Esophagus squamous epithelium (tissue), 5 donors: ENCODE results near the gene BABAM2. TPM values are rescaled to one million over a fixed set of nuclear protein-coding genes. Genes with fewer than 3 reads are reported as not detected.

Experiments used
- DNase-seq: peaks from one replicate; lab custom pipeline; 2025; lab: John Stamatoyannopoulos, UW
- H3K27ac ChIP-seq, 4 donors: fragments of 200-600 bp; sonication (generic); one replicate each; pipeline ENCODE4 v1.5.1; 2016 to 2019; ENCODE audit warnings: mild to moderate bottlenecking in 1 of 4
- H3K27me3 ChIP-seq, 4 donors: fragments of 200-600 bp; sonication (generic); 1 replicate in 3 of 4; 2 replicates in 1 of 4; pipeline versions ENCODE4 v1.5.1 to v1.6.0; 2017 to 2021; ENCODE audit warnings: antibody characterized with exemption in 1 of 4
- H3K36me3 ChIP-seq, 3 donors: fragments of 200-600 bp; sonication (generic); one replicate each; pipeline ENCODE4 v1.5.1; 2016 to 2019
- H3K4me1 ChIP-seq, 3 donors: fragments of 200-600 bp; sonication (generic); one replicate each; pipeline ENCODE4 v1.5.1; 2017 to 2019
- H3K4me3 ChIP-seq, 4 donors: fragments of 200-600 bp; sonication (generic); 1 replicate in 3 of 4; 2 replicates in 1 of 4; pipeline ENCODE4 v1.5.1; 2016 to 2019; ENCODE audit warnings: mild to moderate bottlenecking in 2 of 4, moderate library complexity in 1 of 4
- H3K9me3 ChIP-seq, 3 donors: fragments of 200-600 bp; sonication (generic); one replicate each; pipeline ENCODE4 v1.5.1; 2016 to 2019
- CTCF ChIP-seq, 6 experiments: fragments of 450-650 bp in 4 of 6; fragments of 200-600 bp in 2 of 6; sonication (generic) in 2 of 6; IDR thresholded peaks; one replicate each; pipeline ENCODE4 v1.5.1; 2016 to 2019; ENCODE audit warnings: antibody characterized with exemption in 6 of 6, mild to moderate bottlenecking in 4 of 6, moderate library complexity in 4 of 6
- POLR2A ChIP-seq, 4 donors: fragments of 450-650 bp; IDR thresholded peaks; one replicate each; pipeline ENCODE4 v1.6.1; 2017; ENCODE audit warnings: antibody characterized with exemption in 4 of 4, mild to moderate bottlenecking in 4 of 4, moderate library complexity in 3 of 4
- WGBS, 2 donors: methylation state at CpG; one replicate each; pipeline ENCODE4 v1.1.5; 2018; 5-methylcytosine and 5-hydroxymethylcytosine counted together
- intact Hi-C: fragments of 100-400 bp; cut with DNase I; formaldehyde crosslinking; loops from one replicate; pipeline ENCODE4 v1.15.0; 2022
- total RNA-seq, 4 donors: library from RNA; depleted of rRNA; stranded (reverse); fragments of >200 nt; gene quantifications; one replicate each; pipeline ENCODE4 v1.1.0, GENCODE V29; 2016
- donor health status: DM: yes; HTN: yes; CAD: no.

The BABAM2 gene
- total RNA-seq, 4 donors from 2014 or later: 16.6 to 28.3 (median 24.3) TPM

- H3K36me3 ChIP-seq: no peaks in the 10 kb centered on the region
- no peaks in the 10 kb centered on the region for H3K9me3 ChIP-seq
- H3K27ac ChIP-seq: no peak overlapping the region
- intact Hi-C loops: no loop called here
- 95 to 100% methylated on average over 2 of the region's 2 CpGs for WGBS, 2 donors
- H3K4me3 ChIP-seq: no peak overlapping the region
- TF ChIP-seq CTCF (IDR thresholded peaks at IDR 0.05): no peak
- no peak for TF ChIP-seq POLR2A (IDR thresholded peaks at IDR 0.05)
- no peak for DNase-seq
- no peaks in the 10 kb centered on the region for H3K27me3 ChIP-seq
- peaks cover 0 to under 1% (median 0%) of the 10 kb centered on the region in 3 donors for H3K4me1 ChIP-seq
Measured at GRCh38 chr2:28095622-28096021, 205.1 kb downstream of the BABAM2 start.

GRCh38 chr2:28096421-28096820 lies 205.9 kb downstream of the BABAM2 start:
- no peaks in the 10 kb centered on the region for H3K36me3 ChIP-seq
- no peak overlapping the region for H3K4me3 ChIP-seq
- DNase-seq: no peak
- WGBS, 2 donors: 91 to 95% methylated on average over 2 of the region's 2 CpGs
- intact Hi-C loops: no loop called here
- H3K9me3 ChIP-seq: no peaks in the 10 kb centered on the region
- TF ChIP-seq POLR2A (IDR thresholded peaks at IDR 0.05) (no peak), CTCF (IDR thresholded peaks at IDR 0.05) (no peak)
- H3K4me1 ChIP-seq: peaks cover 0 to 8% (median 0%) of the 10 kb centered on the region in 3 donors
- no peaks in the 10 kb centered on the region for H3K27me3 ChIP-seq
- no peak overlapping the region for H3K27ac ChIP-seq

GRCh38 chr2:28098501-28099225 lies 208.1 kb downstream of the BABAM2 start:
- Histone ChIP-seq H3K9me3 (no peaks in the 10 kb centered on the region), H3K36me3 (no peaks in the 10 kb centered on the region), H3K27ac (no peak overlapping the region), H3K27me3 (no peaks in the 10 kb centered on the region), H3K4me1 (peaks cover 0 to 25% (median 0%) of the 10 kb centered on the region in 3 donors), H3K4me3 (no peak overlapping the region)
- 77 to 84% methylated on average over 4 of the region's 4 CpGs for WGBS, 2 donors
- intact Hi-C loops: no loop called here
- TF ChIP-seq CTCF (IDR thresholded peaks at IDR 0.05): no peak
- no peak for TF ChIP-seq POLR2A (IDR thresholded peaks at IDR 0.05)
- DNase-seq: no peak

GRCh38 chr2:28101123-28101522 lies 210.6 kb downstream of the BABAM2 start:
- H3K4me3 ChIP-seq: no peak overlapping the region
- H3K36me3 ChIP-seq: no peaks in the 10 kb centered on the region
- no peaks in the 10 kb centered on the region for H3K27me3 ChIP-seq
- TF ChIP-seq POLR2A (IDR thresholded peaks at IDR 0.05): no peak
- no peak for TF ChIP-seq CTCF (IDR thresholded peaks at IDR 0.05)
- DNase-seq: no peak
- 43 to 76% methylated on average over 2 of the region's 2 CpGs for WGBS, 2 donors
- intact Hi-C loops: no loop called here
- no peaks in the 10 kb centered on the region for H3K9me3 ChIP-seq
- no peak overlapping the region for H3K27ac ChIP-seq
- peaks cover 0 to 25% (median 0%) of the 10 kb centered on the region in 3 donors for H3K4me1 ChIP-seq

- TF ChIP-seq POLR2A (IDR thresholded peaks at IDR 0.05): no peak
- no peak for TF ChIP-seq CTCF (IDR thresholded peaks at IDR 0.05)
Measured at GRCh38 chr2:28101892-28102291, 211.4 kb downstream of the BABAM2 start.

More at GRCh38 chr2:28101892-28102291, 211.4 kb downstream of the BABAM2 start:
- Histone ChIP-seq H3K27ac (peak overlapping the region in 3 of 4 donors; percentile 34 to 52 (median 51)), H3K4me3 (peak overlapping the region in 1 of 4 donors; percentile 19), H3K36me3 (no peaks in the 10 kb centered on the region), H3K9me3 (no peaks in the 10 kb centered on the region), H3K27me3 (no peaks in the 10 kb centered on the region), H3K4me1 (peaks cover 0 to 25% (median 0%) of the 10 kb centered on the region in 3 donors)
- DNase-seq: no peak
- WGBS, 2 donors: 70 to 78% methylated on average over 3 of the region's 3 CpGs
- intact Hi-C loops: no loop called here
